ENCODE data around the gene G6PC2. TPM values are rescaled to one million over a fixed set of nuclear protein-coding genes. Genes with fewer than 3 reads are reported as not detected.
"Not testable (repeated sequence)": the region's sequence is repeated elsewhere in the genome, so short reads cannot be mapped to it uniquely, and the experiment has no call there.

The G6PC2 gene
- total RNA-seq, 1 donor from 2014 or later = not detected

DNA sequence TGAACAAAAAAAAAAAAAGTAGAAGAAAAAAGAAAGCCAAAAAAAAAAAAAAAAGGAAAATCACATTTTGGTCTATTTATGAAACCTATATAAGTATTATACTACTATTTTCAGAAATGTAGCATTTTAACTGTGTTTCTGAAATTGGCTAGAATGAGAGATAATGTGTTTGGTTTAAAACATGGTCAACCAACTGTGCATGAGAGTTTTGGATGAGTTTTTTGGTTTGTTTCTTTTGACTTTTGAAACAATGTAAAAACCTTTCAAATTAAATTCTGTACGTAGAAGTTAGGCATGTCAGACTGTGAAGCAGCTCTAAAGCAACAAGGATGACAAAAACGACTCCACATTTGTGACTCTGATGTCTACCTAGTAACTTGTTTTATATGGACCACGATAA, 45.5 kb upstream of the G6PC2 start:
- Mint-ChIP-seq H3K9me3 (ENCODE audit: unreplicated experiment) (no peaks in the 10 kb centered on the region), H3K4me3 (ENCODE audit: unreplicated experiment) (no peak overlapping the region), H3K36me3 (ENCODE audit: unreplicated experiment) (no peaks in the 10 kb centered on the region), H3K27ac (ENCODE audit: unreplicated experiment) (no peak overlapping the region), H3K4me1 (ENCODE audit: low read depth, unreplicated experiment) (no peaks in the 10 kb centered on the region), H3K27me3 (ENCODE audit: unreplicated experiment) (no peaks in the 10 kb centered on the region)
- TF ChIP-seq, protein P1, sequence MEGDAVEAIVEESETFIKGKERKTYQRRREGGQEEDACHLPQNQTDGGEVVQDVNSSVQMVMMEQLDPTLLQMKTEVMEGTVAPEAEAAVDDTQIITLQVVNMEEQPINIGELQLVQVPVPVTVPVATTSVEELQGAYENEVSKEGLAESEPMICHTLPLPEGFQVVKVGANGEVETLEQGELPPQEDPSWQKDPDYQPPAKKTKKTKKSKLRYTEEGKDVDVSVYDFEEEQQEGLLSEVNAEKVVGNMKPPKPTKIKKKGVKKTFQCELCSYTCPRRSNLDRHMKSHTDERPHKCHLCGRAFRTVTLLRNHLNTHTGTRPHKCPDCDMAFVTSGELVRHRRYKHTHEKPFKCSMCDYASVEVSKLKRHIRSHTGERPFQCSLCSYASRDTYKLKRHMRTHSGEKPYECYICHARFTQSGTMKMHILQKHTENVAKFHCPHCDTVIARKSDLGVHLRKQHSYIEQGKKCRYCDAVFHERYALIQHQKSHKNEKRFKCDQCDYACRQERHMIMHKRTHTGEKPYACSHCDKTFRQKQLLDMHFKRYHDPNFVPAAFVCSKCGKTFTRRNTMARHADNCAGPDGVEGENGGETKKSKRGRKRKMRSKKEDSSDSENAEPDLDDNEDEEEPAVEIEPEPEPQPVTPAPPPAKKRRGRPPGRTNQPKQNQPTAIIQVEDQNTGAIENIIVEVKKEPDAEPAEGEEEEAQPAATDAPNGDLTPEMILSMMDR (IDR thresholded peaks at IDR 0.05; ENCODE audit: partially characterized antibody, unreplicated experiment) = no peak
- DNase-seq = no peak

DNA sequence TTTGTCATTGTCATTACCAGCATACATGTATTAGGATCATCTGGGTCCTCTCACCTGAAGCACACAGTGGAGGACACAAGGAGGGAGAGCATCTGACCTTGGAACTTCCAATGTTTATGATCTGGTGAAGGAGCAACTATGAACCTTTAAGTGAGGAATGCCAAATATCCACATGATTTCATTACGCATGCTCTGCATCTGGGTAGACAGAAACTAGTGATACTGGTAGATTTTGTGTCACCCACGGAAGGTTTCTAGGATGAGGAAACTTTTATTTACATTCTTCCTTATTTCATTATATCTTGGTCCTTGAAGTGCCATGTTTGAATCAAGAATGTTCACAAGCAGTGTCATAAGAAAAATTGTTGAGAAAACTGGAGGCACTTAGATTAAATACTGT, 42.9 kb upstream of the G6PC2 start:
- Mint-ChIP-seq H3K4me3 (ENCODE audit: unreplicated experiment) (no peak overlapping the region), H3K36me3 (ENCODE audit: unreplicated experiment) (no peaks in the 10 kb centered on the region), H3K4me1 (ENCODE audit: low read depth, unreplicated experiment) (no peaks in the 10 kb centered on the region), H3K9me3 (ENCODE audit: unreplicated experiment) (no peaks in the 10 kb centered on the region), H3K27ac (ENCODE audit: unreplicated experiment) (no peak overlapping the region), H3K27me3 (ENCODE audit: unreplicated experiment) (peaks cover 2% of the 10 kb centered on the region)
- TF ChIP-seq, protein P1 (IDR thresholded peaks at IDR 0.05; ENCODE audit: partially characterized antibody, unreplicated experiment) = no peak
- no peak for DNase-seq

DNA sequence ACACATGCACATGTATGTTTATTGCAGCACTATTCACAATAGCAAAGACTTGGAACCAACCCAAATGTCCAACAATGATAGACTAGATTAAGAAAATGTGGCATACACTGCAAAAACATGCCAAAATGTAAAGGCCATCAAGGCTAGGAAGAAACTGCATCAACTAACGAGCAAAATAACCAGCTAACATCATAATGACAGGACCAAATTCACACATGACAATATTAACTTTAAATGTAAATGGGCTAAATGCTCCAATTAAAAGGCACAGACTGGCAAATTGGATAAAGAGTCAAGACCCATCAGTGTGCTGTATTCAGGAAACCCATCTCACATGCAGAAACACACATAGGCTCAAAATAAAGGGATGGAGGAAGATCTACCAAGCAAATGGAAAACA, 33.9 kb upstream of the G6PC2 start:
- not testable (repeated sequence) for H3K36me3 Mint-ChIP-seq (ENCODE audit: unreplicated experiment); H3K27ac Mint-ChIP-seq (ENCODE audit: unreplicated experiment)

DNA sequence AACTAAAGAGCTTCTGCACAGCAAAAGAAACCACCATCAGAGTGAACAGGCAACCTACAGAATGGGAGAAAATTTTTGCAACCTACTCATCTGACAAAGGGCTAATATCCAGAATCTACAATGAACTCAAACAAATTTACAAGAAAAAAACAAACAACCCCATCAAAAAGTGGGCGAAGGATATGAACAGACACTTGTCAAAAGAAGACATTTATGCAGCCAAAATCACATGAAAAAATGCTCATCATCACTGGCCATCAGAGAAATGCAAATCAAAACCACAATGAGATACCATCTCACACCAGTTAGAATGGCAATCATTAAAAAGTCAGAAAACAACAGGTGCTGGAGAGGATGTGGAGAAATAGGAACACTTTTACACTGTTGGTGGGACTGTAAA, 30.7 kb upstream of the G6PC2 start:
- H3K27ac Mint-ChIP-seq (ENCODE audit: unreplicated experiment); H3K27me3 Mint-ChIP-seq (ENCODE audit: unreplicated experiment); H3K4me3 Mint-ChIP-seq (ENCODE audit: unreplicated experiment); H3K9me3 Mint-ChIP-seq (ENCODE audit: unreplicated experiment); H3K4me1 Mint-ChIP-seq (ENCODE audit: low read depth, unreplicated experiment); DNase-seq; H3K36me3 Mint-ChIP-seq (ENCODE audit: unreplicated experiment): not testable (repeated sequence)

More for the DNA sequence above, 33.9 kb upstream of the G6PC2 start:
- not testable (repeated sequence) for DNase-seq; H3K27me3 Mint-ChIP-seq (ENCODE audit: unreplicated experiment); H3K9me3 Mint-ChIP-seq (ENCODE audit: unreplicated experiment); H3K4me1 Mint-ChIP-seq (ENCODE audit: low read depth, unreplicated experiment); H3K4me3 Mint-ChIP-seq (ENCODE audit: unreplicated experiment)

DNA sequence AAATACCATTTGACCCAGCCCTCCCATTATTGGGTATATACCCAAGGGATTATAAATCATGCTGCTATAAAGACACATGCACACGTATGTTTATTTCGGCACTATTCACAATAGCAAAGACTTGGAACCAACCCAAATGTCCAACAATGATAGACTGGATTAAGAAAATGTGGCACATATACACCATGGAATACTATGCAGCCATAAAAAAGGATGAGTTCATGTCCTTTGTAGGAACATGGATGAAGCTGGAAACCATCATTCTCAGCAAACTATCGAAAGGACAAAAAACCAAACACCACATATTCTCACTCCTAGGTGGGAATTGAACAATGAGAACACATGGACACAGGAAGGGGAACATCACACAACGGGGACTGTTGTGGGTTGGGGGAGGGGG, 30.3 kb upstream of the G6PC2 start:
- H3K9me3 Mint-ChIP-seq (ENCODE audit: unreplicated experiment); H3K4me1 Mint-ChIP-seq (ENCODE audit: low read depth, unreplicated experiment); DNase-seq; H3K27me3 Mint-ChIP-seq (ENCODE audit: unreplicated experiment); H3K27ac Mint-ChIP-seq (ENCODE audit: unreplicated experiment); H3K4me3 Mint-ChIP-seq (ENCODE audit: unreplicated experiment); H3K36me3 Mint-ChIP-seq (ENCODE audit: unreplicated experiment): not testable (repeated sequence)

DNA sequence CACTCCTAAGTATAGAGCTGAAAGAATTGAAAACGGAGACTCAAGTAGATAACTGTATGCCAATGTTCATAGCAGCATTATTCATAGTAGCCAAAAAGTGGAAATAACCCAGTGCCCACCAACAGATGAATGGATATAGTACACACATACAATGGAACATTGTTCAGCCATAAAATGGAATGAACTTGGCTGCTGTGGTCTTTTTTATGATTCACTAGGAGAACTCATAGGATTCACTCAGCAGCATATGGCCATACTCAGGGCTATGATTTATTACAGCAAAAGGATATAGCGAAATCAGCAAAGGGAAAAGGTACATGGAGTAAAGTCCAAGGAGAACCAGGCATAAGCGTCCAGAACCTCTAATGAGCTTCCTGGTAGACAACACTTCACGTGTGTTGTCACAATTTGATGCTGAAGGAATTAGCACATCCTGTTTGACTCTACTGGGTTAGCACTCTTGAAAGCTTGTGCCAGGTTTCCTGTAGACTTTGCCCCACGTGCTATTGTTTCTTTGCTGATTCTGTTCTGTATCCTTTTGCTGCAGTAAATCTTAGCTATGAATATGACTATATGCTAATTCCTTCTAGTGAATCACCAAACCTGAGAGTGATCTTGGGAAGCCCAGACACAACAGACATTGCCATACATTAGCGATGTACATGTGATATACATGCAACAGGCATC, 26.6 kb upstream of the G6PC2 start:
- H3K36me3 Mint-ChIP-seq (ENCODE audit: unreplicated experiment) = no peaks in the 10 kb centered on the region
- H3K4me3 Mint-ChIP-seq (ENCODE audit: unreplicated experiment) = no peak overlapping the region
- peaks cover 7% of the 10 kb centered on the region for H3K4me1 Mint-ChIP-seq (ENCODE audit: low read depth, unreplicated experiment)
- no peaks in the 10 kb centered on the region for H3K9me3 Mint-ChIP-seq (ENCODE audit: unreplicated experiment)
- no peak for DNase-seq
- TF ChIP-seq, protein P1 (IDR thresholded peaks at IDR 0.05; ENCODE audit: partially characterized antibody, unreplicated experiment) = no peak
- no peak overlapping the region for H3K27ac Mint-ChIP-seq (ENCODE audit: unreplicated experiment)
- no peaks in the 10 kb centered on the region for H3K27me3 Mint-ChIP-seq (ENCODE audit: unreplicated experiment)

DNA sequence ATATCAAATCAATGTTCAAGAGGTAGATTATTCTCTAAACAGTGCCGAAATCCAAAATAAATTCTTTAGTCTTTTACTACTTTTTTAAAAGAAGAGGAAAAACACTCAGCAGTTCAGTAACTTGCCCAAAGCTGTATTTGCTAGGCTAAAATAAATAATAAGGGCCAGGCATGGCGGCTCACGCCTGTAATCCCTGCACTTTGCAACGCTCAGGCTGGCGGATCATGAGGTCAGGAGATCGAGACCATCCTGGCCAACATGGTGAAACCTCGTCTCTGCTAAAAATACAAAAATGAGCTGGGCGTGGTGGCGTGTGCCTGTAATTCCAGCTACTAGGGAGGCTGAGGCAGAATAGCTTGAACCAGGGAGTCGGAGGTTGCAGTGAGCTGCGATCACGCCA, 18.9 kb upstream of the G6PC2 start:
- H3K4me1 Mint-ChIP-seq (ENCODE audit: low read depth, unreplicated experiment); DNase-seq; H3K27me3 Mint-ChIP-seq (ENCODE audit: unreplicated experiment); H3K36me3 Mint-ChIP-seq (ENCODE audit: unreplicated experiment); H3K4me3 Mint-ChIP-seq (ENCODE audit: unreplicated experiment); H3K9me3 Mint-ChIP-seq (ENCODE audit: unreplicated experiment); H3K27ac Mint-ChIP-seq (ENCODE audit: unreplicated experiment): not testable (repeated sequence)
